PFSK-1 (cell line): ENCODE measurements around the gene UBAC2.

ENCODE experiments used
- POLR2AphosphoS5 ChIP-seq: IDR thresholded peaks from 2 replicates; pipeline ENCODE4 v1.6.1; 2012; ENCODE audit warnings: low read depth, mild to moderate bottlenecking, control low read depth, low read length, moderate library complexity
- TAF1 ChIP-seq: IDR thresholded peaks from 2 replicates; pipeline ENCODE4 v1.6.1; 2012; ENCODE audit warnings: low read length, control low read depth, borderline replicate concordance; ENCODE audit not compliant: insufficient read depth

DNA sequence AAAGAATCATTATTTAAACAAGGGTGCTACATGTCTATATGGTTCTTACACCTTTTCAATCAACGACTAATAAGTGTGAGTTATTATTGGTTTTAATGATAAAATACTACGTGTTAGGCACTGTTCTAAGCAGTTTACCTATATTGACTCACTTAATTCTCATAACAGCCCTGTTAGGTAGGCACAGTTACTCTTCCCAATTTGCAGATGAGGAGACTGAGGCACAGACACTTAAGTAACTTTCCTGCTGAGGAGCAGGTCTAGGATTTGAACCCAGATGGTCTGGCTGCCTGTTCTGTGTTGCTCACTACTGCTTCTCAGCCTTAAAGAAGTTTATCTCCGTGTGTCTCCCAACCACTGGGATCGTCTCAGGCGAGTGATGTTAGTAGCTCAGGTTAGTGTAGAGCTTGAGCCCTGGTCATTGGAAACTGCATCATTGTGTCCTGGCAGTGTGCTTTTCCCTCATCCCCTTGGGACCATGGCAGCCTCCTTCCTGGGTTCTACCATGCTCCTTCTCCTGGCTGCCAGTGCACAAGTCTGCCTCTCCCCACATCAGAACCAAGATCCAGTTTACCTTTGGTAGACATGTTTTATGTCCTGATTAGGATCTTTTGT, 10.9 kb downstream of the UBAC2 start:
- TF ChIP-seq POLR2AphosphoS5 (no peak), TAF1 (no peak)
